HCT116 (cell line): ENCODE measurements around the gene CCDC3. TPM values are rescaled to one million over a fixed set of nuclear protein-coding genes. Genes with fewer than 3 reads are reported as not detected.

Experiments used
- ATAC-seq: fragments of 200-7000 bp; cut with Tn5 transposase; 2 replicates; pipeline ENCODE4 v1.9.1; 2020; ENCODE audit warnings: mild to moderate bottlenecking, moderate library complexity
- BruUV-seq: library from RNA; stranded (reverse); fragments of 400-500 nt; replicated peaks from 2 replicates; lab custom pipeline; 2021; lab: Mats Ljungman, UMichigan
- CTCF ChIA-PET: fragments of 300-600 bp; sonication (Branson Sonifier 250); formaldehyde crosslinking; loops from one replicate; lab custom pipeline; 2021; ENCODE audit warnings: antibody characterized with exemption; lab: Charles Lee
- POLR2A ChIA-PET: fragments of 300-600, 350-600 bp; sonication (Branson Sonifier 250); formaldehyde crosslinking; loops from one replicate; lab custom pipeline; 2021; ENCODE audit warnings: antibody characterized with exemption; lab: Charles Lee
- RAD21 ChIA-PET, 2 experiments: fragments of 300-600 bp; sonication (Branson Sonifier 250); formaldehyde crosslinking; loops; one replicate each; lab custom pipeline; 2023; ENCODE audit warnings: low total read pairs in 2 of 2; ENCODE audit not compliant: uncharacterized antibody in 2 of 2, unreplicated experiment in 2 of 2, low non-redundant PET in 1 of 2; lab: Charles Lee
- DNase-seq: peaks from one replicate; pipeline ENCODE4 v3.0.0-alpha.2; 2010; ENCODE audit warnings: low read depth, low spot score
- H2AFZ ChIP-seq: fragments of 200-600 bp; shearing (Covaris generic), sonication (generic); 2 replicates; pipeline ENCODE4 v1.6.1; 2017; ENCODE audit warnings: low read depth, mixed run types, mixed read lengths, antibody characterized with exemption, low read length; ENCODE audit not compliant: poor library complexity, severe bottlenecking
- H3K27ac ChIP-seq: 2 replicates; pipeline ENCODE4 v1.5.1; 2012; ENCODE audit warnings: low read depth, low read length
- H3K27me3 ChIP-seq: fragments of 200-600 bp; sonication (generic); 2 replicates; pipeline ENCODE4 v1.6.1; 2016; ENCODE audit warnings: mixed run types, low read length, mixed read lengths; ENCODE audit not compliant: insufficient read depth
- H3K36me3 ChIP-seq, 2 experiments: fragments of 200-500 bp in 1 of 2; fragments of 200-600 bp in 1 of 2; sonication (Bioruptor generic) in 1 of 2; sonication (generic) in 1 of 2; 2 replicates each; pipeline versions ENCODE4 v1.5.1 to v1.6.1; 2014 to 2016; ENCODE audit warnings: low read length in 2 of 2, inconsistent platforms in 1 of 2, mixed read lengths in 1 of 2, mixed run types in 1 of 2; ENCODE audit not compliant: insufficient read depth in 2 of 2, control insufficient read depth in 1 of 2
- H3K4me1 ChIP-seq, 2 experiments: fragments of 200-600 bp in 1 of 2; sonication (generic) in 1 of 2; 2 replicates each; pipeline versions ENCODE4 v1.5.1 to v1.6.1; 2012 to 2017; ENCODE audit warnings: low read length in 2 of 2, inconsistent platforms in 1 of 2, mild to moderate bottlenecking in 1 of 2, mixed read lengths in 1 of 2, mixed run types in 1 of 2, moderate library complexity in 1 of 2; ENCODE audit not compliant: insufficient read depth in 2 of 2, control insufficient read depth in 1 of 2
- H3K4me2 ChIP-seq: fragments of 200-600 bp; sonication (generic); 2 replicates; pipeline ENCODE4 v1.6.1; 2017; ENCODE audit warnings: mixed run types, low read length, mixed read lengths
- H3K4me3 ChIP-seq, 2 experiments: fragments of 200-600 bp in 1 of 2; sonication (generic) in 1 of 2; replicated peaks in 1 of 2; 2 replicates each; pipeline ENCODE4 v1.5.1; 2011 to 2016; ENCODE audit warnings: low read length in 2 of 2, control low read depth in 1 of 2, low read depth in 1 of 2, mild to moderate bottlenecking in 1 of 2, mixed read lengths in 1 of 2, mixed run types in 1 of 2
- H3K79me2 ChIP-seq: fragments of 200-600 bp; sonication (generic); 2 replicates; pipeline ENCODE4 v1.6.1; 2017; ENCODE audit warnings: mild to moderate bottlenecking, mixed run types, low read length, moderate library complexity, mixed read lengths; ENCODE audit not compliant: insufficient read depth
- H3K9ac ChIP-seq: fragments of 200-600 bp; sonication (generic); 2 replicates; pipeline ENCODE4 v1.6.1; 2016; ENCODE audit warnings: low read length, mixed read lengths
- H3K9me2 ChIP-seq: fragments of 200-600 bp; sonication (generic), shearing (Covaris generic); 2 replicates; pipeline ENCODE4 v1.6.1; 2017; ENCODE audit warnings: mixed run types, mild to moderate bottlenecking, moderate library complexity; ENCODE audit not compliant: insufficient read depth
- H3K9me3 ChIP-seq, 2 experiments: fragments of 200-500 bp in 1 of 2; fragments of 200-600 bp in 1 of 2; sonication (Bioruptor generic) in 1 of 2; sonication (generic) in 1 of 2; 2 replicates each; pipeline ENCODE4 v1.6.1; 2014 to 2017; ENCODE audit warnings: low read length in 2 of 2, mixed read lengths in 2 of 2, inconsistent platforms in 1 of 2, low read depth in 1 of 2, mild to moderate bottlenecking in 1 of 2, mixed run types in 1 of 2, moderate library complexity in 1 of 2; ENCODE audit not compliant: control insufficient read depth in 1 of 2, insufficient read depth in 1 of 2
- H4K20me1 ChIP-seq: fragments of 200-600 bp; sonication (generic), shearing (Covaris generic); 2 replicates; pipeline ENCODE4 v1.6.1; 2017; ENCODE audit warnings: mixed run types, mild to moderate bottlenecking, moderate library complexity; ENCODE audit not compliant: insufficient read depth
- CBX3 ChIP-seq: IDR thresholded peaks from 2 replicates; pipeline ENCODE4 v1.6.1; 2012; ENCODE audit warnings: low read depth
- CEBPB ChIP-seq: IDR thresholded peaks from 2 replicates; pipeline ENCODE4 v1.6.1; 2012; ENCODE audit warnings: low read depth
- CTCF ChIP-seq, 3 experiments: fragments of 200-600 bp in 1 of 3; sonication (generic) in 1 of 3; IDR thresholded peaks in 2 of 3; conservative IDR thresholded peaks in 1 of 3; 2 replicates each; pipeline ENCODE4 v1.5.1; 2012 to 2017; ENCODE audit warnings: low read depth in 2 of 3, low read length in 2 of 3, antibody characterized with exemption in 1 of 3, borderline replicate concordance in 1 of 3, control low read depth in 1 of 3, mild to moderate bottlenecking in 1 of 3, mixed read lengths in 1 of 3, mixed run types in 1 of 3, moderate library complexity in 1 of 3; ENCODE audit not compliant: insufficient read depth in 1 of 3
- EZH2 ChIP-seq: fragments of 200-600 bp; sonication (generic); IDR thresholded peaks from 2 replicates; pipeline ENCODE4 v1.6.1; 2017; ENCODE audit warnings: antibody characterized with exemption, mixed run types
- EZH2phosphoT487 ChIP-seq: fragments of 200-600 bp; IDR thresholded peaks from 2 replicates; pipeline ENCODE4 v1.6.1; 2018; ENCODE audit warnings: antibody characterized with exemption, borderline replicate concordance
- FOSL1 ChIP-seq: IDR thresholded peaks from 2 replicates; pipeline ENCODE4 v1.6.1; 2012; ENCODE audit warnings: low read depth
- MAX ChIP-seq: IDR thresholded peaks from 2 replicates; pipeline ENCODE4 v1.6.1; 2012
- POLR2A ChIP-seq: IDR thresholded peaks from 2 replicates; pipeline ENCODE4 v1.7.0; 2011; ENCODE audit warnings: borderline replicate concordance; ENCODE audit not compliant: insufficient read depth, insufficient read length; ENCODE audit errors: extremely low read depth
- POLR2AphosphoS5 ChIP-seq: IDR thresholded peaks from 2 replicates; pipeline ENCODE4 v1.6.1; 2011; ENCODE audit warnings: mild to moderate bottlenecking, low read depth, low read length, moderate library complexity
- RAD21 ChIP-seq: IDR thresholded peaks from 2 replicates; pipeline ENCODE4 v1.6.1; 2012; ENCODE audit warnings: low read depth, mild to moderate bottlenecking
- REST ChIP-seq: IDR thresholded peaks from 2 replicates; pipeline ENCODE4 v1.6.1; 2012; ENCODE audit warnings: low read depth
- SP1 ChIP-seq: IDR thresholded peaks from 2 replicates; pipeline ENCODE4 v1.6.1; 2012; ENCODE audit warnings: low read depth
- SRF ChIP-seq: IDR thresholded peaks from 2 replicates; pipeline ENCODE4 v1.6.1; 2012; ENCODE audit warnings: low read depth
- TCF7L2 ChIP-seq: IDR thresholded peaks from 2 replicates; pipeline ENCODE4 v1.7.0; 2011; ENCODE audit warnings: borderline replicate concordance, inconsistent platforms; ENCODE audit not compliant: insufficient read depth, insufficient read length; ENCODE audit errors: extremely low read depth
- ZFX ChIP-seq: fragments of 450-650 bp; IDR thresholded peaks from 2 replicates; pipeline ENCODE4 v1.6.1; 2017
- intact Hi-C: fragments of 100-400 bp; cut with micrococcal nuclease; formaldehyde crosslinking; loops from 2 replicates; pipeline ENCODE4 v1.10.0; 2022
- total RNA-seq: library from RNA; stranded (reverse); gene quantifications from one replicate; pipeline ENCODE4 v1.2.1, GENCODE V29; 2021; ENCODE audit not compliant: unreplicated experiment

The CCDC3 gene
- total RNA-seq, 1 experiment from 2014 or later = 10.5 TPM

GRCh38 chr10:12919574-12919973, 81.9 kb downstream of the CCDC3 start:
- no peaks in the 10 kb centered on the region for H3K9me2 ChIP-seq
- H3K27me3 ChIP-seq = no peaks in the 10 kb centered on the region
- no peak for TF ChIP-seq EZH2phosphoT487
- TF ChIP-seq RAD21 = no peak
- TF ChIP-seq SRF = no peak
- TF ChIP-seq FOSL1 = no peak
- TF ChIP-seq POLR2AphosphoS5 = no peak
- no peak for TF ChIP-seq REST
- no peak for TF ChIP-seq ZFX
- no peak for TF ChIP-seq SP1
- no peak for TF ChIP-seq EZH2
- no peak for TF ChIP-seq CBX3
- TF ChIP-seq MAX = no peak
- TF ChIP-seq CTCF (IDR thresholded peaks at IDR 0.05 in 2 of 3, conservative IDR thresholded peaks at IDR 0.05 in 1 of 3; ENCODE audit: borderline replicate concordance in 1 of 3, insufficient read depth in 1 of 3, low read depth in 2 of 3, low read length in 2 of 3) = no peak
- TF ChIP-seq POLR2A = no peak
- TF ChIP-seq CEBPB = no peak
- TF ChIP-seq TCF7L2 = no peak
- no peaks in the 10 kb centered on the region for H3K36me3 ChIP-seq
- no peaks in the 10 kb centered on the region for H3K4me1 ChIP-seq
- ChIA-PET CTCF (no interaction called here), RAD21 (interaction anchor here in 1 of 2 experiments (0.6 kb wide), 1 partner anchor 21 kb away, joined by 3 read pairs; no protein-coding TSS in a partner anchor), POLR2A (no interaction called here)
- H3K4me2 ChIP-seq = no peak overlapping the region
- no TSS peak for BruUV-seq
- no peak overlapping the region for H3K4me3 ChIP-seq
- H3K9ac ChIP-seq = no peak overlapping the region
- no peaks in the 10 kb centered on the region for H3K9me3 ChIP-seq
- intact Hi-C loops = no loop called here
- no peaks in the 10 kb centered on the region for H4K20me1 ChIP-seq
- H3K27ac ChIP-seq = no peak overlapping the region
- no peak overlapping the region for H2AFZ ChIP-seq
- H3K79me2 ChIP-seq = no peaks in the 10 kb centered on the region
- DNase-seq (no peak), ATAC-seq (no peak)
